HG02885 (cell line): Measurements from ENCODE around the gene DYNC1I2.
"Not testable (repeated sequence)": the region's sequence is repeated elsewhere in the genome, so short reads cannot be mapped to it uniquely, and the experiment has no call there.

Source experiments
- ATAC-seq: cut with Tn5 transposase; IDR thresholded peaks from one replicate; pipeline ENCODE4 v1.9.1; 2021; ENCODE audit warnings: mild to moderate bottlenecking; ENCODE audit not compliant: unreplicated experiment, poor library complexity

The DYNC1I2 gene

DNA sequence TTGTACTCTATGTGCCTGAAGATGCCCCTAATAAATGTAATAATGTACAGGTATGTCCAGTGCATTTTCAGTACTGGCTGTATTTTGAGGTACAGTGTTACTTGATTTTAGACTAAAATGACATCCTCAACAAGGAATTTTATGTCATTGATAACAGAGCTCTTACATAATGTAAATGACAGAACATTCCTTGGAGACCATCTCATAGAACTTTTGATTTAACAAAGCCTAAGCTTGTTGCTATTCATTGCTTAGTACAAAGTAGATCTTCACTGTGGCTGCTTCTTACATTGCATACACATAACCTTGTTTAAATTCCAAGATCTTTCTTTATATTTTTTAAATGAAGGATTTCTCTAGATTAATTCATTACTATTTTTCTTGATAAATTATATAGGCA, 24.1 kb downstream of the DYNC1I2 start:
- ATAC-seq: no peak

DNA sequence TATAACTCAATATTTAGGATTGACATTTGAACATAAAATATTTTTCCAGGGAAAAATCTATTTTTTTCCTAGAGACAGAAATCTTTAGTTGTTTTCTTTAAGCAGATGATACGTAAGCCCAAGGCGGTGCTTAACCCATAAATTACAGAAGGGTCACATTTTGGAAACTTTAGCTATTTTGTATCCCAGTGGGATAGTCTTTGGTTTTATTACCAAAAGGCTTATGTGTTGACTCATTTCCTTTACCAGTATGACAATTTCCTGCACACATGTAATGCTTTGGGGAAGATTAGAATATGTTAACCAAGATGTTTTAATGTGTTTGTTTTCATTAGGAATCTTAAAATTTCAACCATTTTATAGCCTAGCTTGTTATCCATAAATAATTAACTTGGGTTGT, 24.8 kb downstream of the DYNC1I2 start:
- no peak for ATAC-seq

- ATAC-seq: peak; percentile 76
Observed at GRCh38 chr2:171718720-171719119, 31.5 kb downstream of the DYNC1I2 start.

GRCh38 chr2:171719660-171720059, 32.4 kb downstream of the DYNC1I2 start:
- ATAC-seq: no peak

GRCh38 chr2:171723716-171724683, 36.7 kb downstream of the DYNC1I2 start:
- ATAC-seq: no peak

- no peak for ATAC-seq
Observed at GRCh38 chr2:171726847-171727450, 39.7 kb downstream of the DYNC1I2 start.

- ATAC-seq: no peak
Observed at GRCh38 chr2:171728989-171729951, 42.0 kb downstream of the DYNC1I2 start.

DNA sequence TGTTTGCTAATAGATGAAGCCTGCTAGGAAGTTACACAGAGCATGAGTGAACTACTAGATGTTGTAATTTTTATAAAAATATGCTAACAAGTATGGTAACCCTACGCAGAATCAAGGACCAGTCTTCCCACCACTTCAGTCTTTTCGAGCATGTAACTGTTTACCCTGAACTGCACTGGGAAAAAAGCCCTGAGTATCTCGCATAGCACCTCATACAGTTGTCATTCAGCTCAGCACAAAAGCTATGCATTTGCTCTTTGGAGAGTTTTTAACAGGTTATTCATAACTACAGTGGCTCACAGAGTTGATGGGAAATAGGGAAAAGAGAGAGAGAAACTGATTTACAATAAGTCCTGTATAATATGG, 42.7 kb downstream of the DYNC1I2 start:
- ATAC-seq: no peak

GRCh38 chr2:171735991-171736710, 48.9 kb downstream of the DYNC1I2 start:
- ATAC-seq: no peak

- peak; percentile 59 for ATAC-seq
Observed at GRCh38 chr2:171741189-171741588, 53.9 kb downstream of the DYNC1I2 start.

DNA sequence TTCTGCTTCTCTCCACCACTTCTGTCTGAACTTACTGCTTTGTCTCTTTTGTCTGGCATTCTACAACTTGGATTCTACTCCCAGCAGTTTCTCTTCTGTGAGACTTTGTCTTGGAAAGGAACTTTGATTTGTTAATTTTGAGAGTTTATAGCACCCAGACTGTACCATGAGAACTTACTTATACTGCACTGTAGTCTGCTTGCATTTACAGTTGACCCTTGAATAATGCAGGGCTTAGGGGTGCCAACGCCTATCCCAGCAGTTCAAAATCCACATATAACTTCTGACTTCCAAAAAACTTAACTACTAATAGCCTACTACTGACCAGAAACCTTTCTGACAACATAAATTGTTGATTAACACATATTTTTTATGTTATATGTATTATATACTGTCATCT, 55.5 kb downstream of the DYNC1I2 start:
- no peak for ATAC-seq

DNA sequence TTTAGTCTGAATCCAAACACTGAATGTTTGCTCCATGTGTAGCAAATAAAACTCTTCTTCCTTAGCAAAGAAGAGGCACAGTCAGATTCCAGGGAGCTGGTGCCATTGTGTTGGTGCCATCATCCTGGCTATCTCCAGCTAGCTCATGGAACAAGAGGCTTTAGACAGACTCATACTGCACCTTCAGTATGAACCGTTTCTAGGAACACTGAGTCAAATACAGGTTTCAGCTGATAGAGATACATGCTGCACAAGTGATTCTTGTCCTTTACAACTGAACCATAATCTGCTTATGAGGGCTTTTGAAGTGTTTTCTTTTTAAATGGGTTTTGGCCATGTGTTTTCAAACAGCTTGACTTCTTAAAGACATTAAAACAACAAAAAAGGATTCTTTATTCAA, 57.9 kb downstream of the DYNC1I2 start:
- no peak for ATAC-seq

DNA sequence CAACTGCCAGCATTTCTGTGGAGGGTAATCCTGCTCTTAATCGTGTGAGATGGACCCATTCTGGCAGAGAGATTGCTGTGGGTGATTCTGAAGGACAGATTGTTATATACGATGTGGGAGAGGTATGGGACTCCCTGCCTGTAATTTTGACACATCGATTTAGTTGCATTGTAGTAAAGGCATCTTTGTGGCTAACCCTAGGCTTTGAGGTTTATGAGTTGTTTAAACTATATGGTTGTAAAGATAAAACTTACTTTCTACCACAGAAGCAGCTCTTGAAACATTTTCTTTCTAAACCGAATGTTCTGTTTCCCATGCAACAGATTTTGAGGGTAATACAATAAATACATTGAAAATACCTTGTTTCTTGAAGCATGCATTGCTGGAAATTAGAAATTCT, 58.5 kb downstream of the DYNC1I2 start:
- ATAC-seq: no peak

- no peak for ATAC-seq
Observed at GRCh38 chr2:171747371-171747770, 60.1 kb downstream of the DYNC1I2 start.

GRCh38 chr2:171754254-171754939, 67.1 kb downstream of the DYNC1I2 start:
- ATAC-seq: no peak

GRCh38 chr2:171758762-171759161, 71.5 kb downstream of the DYNC1I2 start:
- not testable (repeated sequence) for ATAC-seq

- not testable (repeated sequence) for ATAC-seq
Observed at GRCh38 chr2:171761176-171761575, 73.9 kb downstream of the DYNC1I2 start.

DNA sequence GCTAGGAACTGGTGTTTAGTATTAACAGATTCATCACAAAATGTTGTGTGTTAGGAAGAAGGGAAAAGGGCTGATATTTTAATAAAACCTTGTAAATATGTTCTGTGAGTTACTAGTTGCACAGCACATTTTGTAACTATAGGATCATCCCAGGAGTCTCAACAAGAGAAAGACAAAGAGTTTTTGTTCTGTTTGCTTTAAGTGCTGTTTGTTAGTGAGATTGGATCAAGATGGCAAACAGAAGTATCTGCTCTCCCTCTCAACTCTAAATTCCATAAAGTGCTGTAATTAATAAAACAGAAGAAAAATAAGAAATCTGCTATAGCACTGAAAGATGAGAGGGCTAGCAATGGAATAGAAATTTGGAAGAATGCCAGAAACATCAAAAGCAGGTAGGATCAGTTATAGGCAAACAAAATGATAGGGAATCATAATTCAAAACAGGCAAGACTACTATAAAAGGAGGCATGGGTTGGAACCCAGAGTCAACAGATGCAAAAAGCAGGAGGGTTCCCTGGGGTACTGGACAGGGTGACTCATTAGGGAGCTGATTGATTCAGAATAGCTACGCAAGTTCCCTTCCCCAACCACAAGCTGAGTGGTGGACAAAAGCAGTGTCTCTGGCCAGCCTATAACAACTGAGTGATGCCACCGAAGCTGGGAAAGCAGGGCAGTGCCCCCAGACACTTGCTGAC, 75.8 kb downstream of the DYNC1I2 start:
- ATAC-seq: no peak

DNA sequence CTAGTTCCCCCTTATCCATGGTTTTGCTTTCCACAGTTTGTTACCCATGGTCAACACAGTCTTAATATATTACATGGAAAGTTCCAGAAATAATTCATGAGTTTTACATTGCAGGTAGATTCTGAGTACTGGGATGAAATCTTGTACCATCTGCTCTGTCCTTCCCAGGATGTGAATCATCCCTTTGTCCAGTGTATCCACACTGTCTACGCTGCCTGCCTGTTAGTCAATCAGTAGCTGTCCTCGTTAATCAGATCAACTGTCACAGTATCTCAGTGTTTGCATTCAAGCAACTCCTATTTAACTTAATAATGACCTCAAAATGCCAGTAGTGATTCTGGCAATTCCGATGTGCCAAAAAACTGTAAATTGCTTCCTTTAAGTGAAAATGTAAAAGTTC, 76.3 kb downstream of the DYNC1I2 start:
- ATAC-seq: no peak
